B cell (primary cell): ENCODE data around the gene AP1AR. TPM values are rescaled to one million over a fixed set of nuclear protein-coding genes. Genes with fewer than 3 reads are reported as not detected.

Source experiments
- ATAC-seq: fragments of 200-7000 bp; cut with Tn5 transposase; one replicate; pipeline ENCODE4 v1.10.0; 2021; ENCODE audit warnings: low read depth, mild to moderate bottlenecking, moderate number of reproducible peaks, moderate library complexity
- CTCF ChIA-PET: fragments of 350-600 bp; sonication (Branson Sonifier 250); formaldehyde crosslinking; loops from one replicate; lab custom pipeline; 2021; ENCODE audit warnings: antibody characterized with exemption, inconsistent platforms; lab: Charles Lee
- POLR2A ChIA-PET: fragments of 350-600 bp; sonication (Branson Sonifier 250); formaldehyde crosslinking; loops from one replicate; lab custom pipeline; 2021; ENCODE audit warnings: antibody characterized with exemption; lab: Charles Lee
- DNase-seq: peaks from one replicate; pipeline ENCODE4 v3.0.0; 2013
- H2AFZ ChIP-seq: 2 replicates; pipeline ENCODE4 v1.6.1; 2012; ENCODE audit warnings: mild to moderate bottlenecking, low read depth, low read length; ENCODE audit not compliant: insufficient read depth, poor library complexity, severe bottlenecking
- H3K27ac ChIP-seq, 2 donors: 1 replicate in 1 of 2; 2 replicates in 1 of 2; pipeline ENCODE4 v1.5.1; 2012 to 2013; ENCODE audit warnings: low read length in 2 of 2, mild to moderate bottlenecking in 2 of 2, moderate library complexity in 1 of 2
- H3K27me3 ChIP-seq, 4 experiments: fragments of 200-600 bp in 1 of 4; sonication (generic) in 1 of 4; replicated peaks in 1 of 4; 1 replicate in 2 of 4; 2 replicates in 2 of 4; pipeline versions ENCODE4 v1.6.1 to v1.7.0; 2013 to 2016; ENCODE audit warnings: low read length in 3 of 4, mild to moderate bottlenecking in 2 of 4, mixed read lengths in 1 of 4, moderate library complexity in 1 of 4; ENCODE audit not compliant: insufficient read depth in 4 of 4, control insufficient read depth in 3 of 4; ENCODE audit errors: control extremely low read depth in 1 of 4
- H3K36me3 ChIP-seq, 2 experiments: replicated peaks in 1 of 2; 1 replicate in 1 of 2; 2 replicates in 1 of 2; pipeline versions ENCODE4 v1.6.1 to v1.7.1; 2013; ENCODE audit warnings: low read length in 1 of 2; ENCODE audit not compliant: insufficient read depth in 2 of 2, control insufficient read depth in 1 of 2; ENCODE audit errors: control extremely low read depth in 1 of 2, extremely low read depth in 1 of 2
- H3K4me1 ChIP-seq, 2 donors: fragments of 200-600 bp in 1 of 2; sonication (generic) in 1 of 2; 1 replicate in 1 of 2; 2 replicates in 1 of 2; pipeline versions ENCODE4 v1.5.1 to v1.6.1; 2013 to 2017; ENCODE audit warnings: low read length in 2 of 2; ENCODE audit not compliant: control insufficient read depth in 2 of 2, insufficient read depth in 2 of 2
- H3K4me2 ChIP-seq: replicated peaks from 2 replicates; pipeline ENCODE3; 2012; ENCODE audit warnings: mild to moderate bottlenecking, low read depth, low read length; ENCODE audit not compliant: poor library complexity, severe bottlenecking
- H3K4me3 ChIP-seq, 5 experiments: fragments of 200-600 bp in 1 of 5; sonication (generic) in 1 of 5; 1 replicate in 3 of 5; 2 replicates in 2 of 5; pipeline versions ENCODE4 v1.5.1 to v1.7.0; 2011 to 2016; ENCODE audit warnings: low read length in 4 of 5, mild to moderate bottlenecking in 4 of 5, low read depth in 2 of 5, control low read depth in 1 of 5, moderate library complexity in 1 of 5; ENCODE audit not compliant: insufficient read depth in 1 of 5; ENCODE audit errors: control extremely low read depth in 1 of 5, extremely low read depth in 1 of 5
- H3K79me2 ChIP-seq: fragments of 200-600 bp; sonication (generic); one replicate; pipeline ENCODE4 v1.6.0; 2016; ENCODE audit warnings: low read length; ENCODE audit not compliant: control insufficient read depth, insufficient read depth
- H3K9ac ChIP-seq: fragments of 200-600 bp; sonication (generic); 2 replicates; pipeline ENCODE4 v1.6.1; 2017; ENCODE audit warnings: mild to moderate bottlenecking, low read length, moderate library complexity
- H3K9me3 ChIP-seq, 3 donors: one replicate each; pipeline versions ENCODE4 v1.6.1 to v1.7.1; 2013; ENCODE audit warnings: low read length in 2 of 3; ENCODE audit not compliant: control insufficient read depth in 2 of 3, insufficient read depth in 1 of 3; ENCODE audit errors: control extremely low read depth in 1 of 3
- H4K20me1 ChIP-seq: 2 replicates; pipeline ENCODE4 v1.6.0; 2012; ENCODE audit warnings: mild to moderate bottlenecking, low read length; ENCODE audit not compliant: insufficient read depth, control insufficient read depth, poor library complexity, severe bottlenecking
- H3K27ac Mint-ChIP-seq: one replicate; pipeline ENCODE4 v1.8.0; 2021; ENCODE audit warnings: mixed read lengths
- H3K27me3 Mint-ChIP-seq: one replicate; pipeline ENCODE4 v1.8.0; 2021; ENCODE audit warnings: mixed read lengths
- H3K4me1 Mint-ChIP-seq: one replicate; pipeline ENCODE4 v1.8.0; 2021; ENCODE audit warnings: mixed read lengths
- H3K4me3 Mint-ChIP-seq: one replicate; pipeline ENCODE4 v1.8.0; 2021; ENCODE audit warnings: mixed read lengths
- H3K9me3 Mint-ChIP-seq: one replicate; pipeline ENCODE4 v1.8.0; 2022; ENCODE audit warnings: mixed read lengths; ENCODE audit not compliant: insufficient read depth
- CTCF ChIP-seq: fragments of 200-600 bp; IDR thresholded peaks from one replicate; pipeline ENCODE4 v1.8.0; 2022; ENCODE audit warnings: antibody characterized with exemption, mild to moderate bottlenecking
- EZH2 ChIP-seq: IDR thresholded peaks from 2 replicates; pipeline ENCODE4 v1.6.1; 2012; ENCODE audit warnings: borderline replicate concordance, low read depth, mild to moderate bottlenecking, moderate library complexity, low read length; ENCODE audit not compliant: insufficient read depth, poor library complexity, severe bottlenecking
- WGBS: methylation state at CpG from one replicate; pipeline ENCODE4 v1.1.5; 2013; ENCODE audit warnings: missing lambda C conversion rate; ENCODE audit not compliant: insufficient coverage; 5-methylcytosine and 5-hydroxymethylcytosine counted together
- intact Hi-C: fragments of 100-400 bp; cut with micrococcal nuclease; formaldehyde crosslinking; loops from one replicate; pipeline ENCODE4 v1.10.0; 2022
- polyA plus RNA-seq: library from polyadenylated mRNA; depleted of rRNA; stranded (reverse); fragments of >200 nt; gene quantifications from 2 replicates; pipeline ENCODE4 v1.2.3, GENCODE V29; 2012
- total RNA-seq, 2 donors: library from RNA; stranded (reverse); fragments of 120-200 nt in 1 of 2; gene quantifications; 1 replicate in 1 of 2; 2 replicates in 1 of 2; pipeline versions ENCODE4 v1.2.3 to v1.2.4, GENCODE V29; 2013 to 2022

AP1AR gene
- total and polyA plus RNA-seq, 2 donors (not counting 1 experiment from before 2014, with no cell fraction given), result 3.4 to 20.3 TPM

- Histone ChIP-seq H4K20me1 (no peaks in the 10 kb centered on the region), H3K9ac (peak overlapping the region; percentile 90), H3K27me3 (no peaks in the 10 kb centered on the region), H3K4me1 (peaks cover 65 to 73% of the 10 kb centered on the region in 2 donors), H2AFZ (no peak overlapping the region), H3K36me3 (peaks cover 1 to 7% of the 10 kb centered on the region in 2 experiments), H3K4me3 (peak overlapping the region; percentile 78 to 95 (median 89)), H3K27ac (peak overlapping the region; percentile 21 to 95), H3K4me2 (peak overlapping the region; percentile 91), H3K9me3 (peaks cover 2 to 11% (median 5%) of the 10 kb centered on the region in 3 donors), H3K79me2 (peaks cover 77% of the 10 kb centered on the region)
- peaks cover 3% of the 10 kb centered on the region for H3K9me3 Mint-ChIP-seq
- 5% methylated on average over 2 of the region's 6 CpGs for WGBS
- H3K4me3 Mint-ChIP-seq, result peak overlapping the region; percentile 97
- TF ChIP-seq EZH2, result no peak
- TF ChIP-seq CTCF, result no peak
- H3K27ac Mint-ChIP-seq, result peak overlapping the region; percentile 94
- ATAC-seq (no peak), DNase-seq (peak; percentile 40)
- H3K27me3 Mint-ChIP-seq, result no peaks in the 10 kb centered on the region
- peaks cover 84% of the 10 kb centered on the region for H3K4me1 Mint-ChIP-seq
- intact Hi-C loops, result loop anchor here (2.0 to 10.0 kb wide), 3 partner anchors 37 to 1281 kb away; partner anchors contain the start of genes LARP7 and ZGRF1
- ChIA-PET CTCF (interaction anchor here (0.6 to 9.2 kb wide), 3 partner anchors 37 to 51 kb away, joined by 4 to 65 read pairs (median 19); partner anchors contain the start of gene AP1AR), POLR2A (interaction anchor here (0.7 to 2.1 kb wide), 2 partner anchors 13 to 52 kb away, joined by 4 to 8 read pairs; partner anchors contain the start of genes ALPK1 and AP1AR)
Observed at GRCh38 chr4:112284166-112284565, 52.6 kb downstream of the AP1AR start.
